Measurements from ENCODE around the gene ZP1.

Gene ZP1

GRCh38 chr11:60847281-60847680 lies 20.1 kb upstream of the ZP1 start:
- no peaks in the 10 kb centered on the region for H3K9me3 ChIP-seq (ENCODE audit: insufficient read depth, low read depth, low read length)
- peaks cover 20% of the 10 kb centered on the region; the same call in 1 of the 2 replicates for H3K36me3 ChIP-seq (ENCODE audit: insufficient read depth, low read length)
- peak overlapping the region; percentile 54 for H3K9ac ChIP-seq (ENCODE audit: low read depth, low read length, poor library complexity, severe bottlenecking)
- no peak overlapping the region for H3K4me3 ChIP-seq (ENCODE audit: low read length, poor library complexity, severe bottlenecking)
- peak overlapping the region; percentile 67 for H3K4me2 ChIP-seq (ENCODE audit: low read depth, low read length, poor library complexity, severe bottlenecking)
- no peaks in the 10 kb centered on the region for H3K9me2 ChIP-seq (replicated peaks; ENCODE audit: low read depth, low read length)
- H3K79me2 ChIP-seq (ENCODE audit: insufficient read depth, low read length), result peaks cover 78% of the 10 kb centered on the region
- H3K27me3 ChIP-seq (ENCODE audit: insufficient read depth, low read length, poor library complexity, severe bottlenecking), result no peaks in the 10 kb centered on the region
- no peak for TF ChIP-seq CTCF (conservative IDR thresholded peaks at IDR 0.05; ENCODE audit: low read length)
- TF ChIP-seq EZH2phosphoT487 (IDR thresholded peaks at IDR 0.05; ENCODE audit: borderline replicate concordance), result no peak
- no peaks in the 10 kb centered on the region for H3F3A ChIP-seq (ENCODE audit: low read depth)
- peaks cover 64% of the 10 kb centered on the region for H3K4me1 ChIP-seq (ENCODE audit: insufficient read depth, low read length, poor library complexity, severe bottlenecking)
- no peak overlapping the region for H2AFZ ChIP-seq (ENCODE audit: low read length)
- H4K20me1 ChIP-seq (ENCODE audit: insufficient read depth, low read length, poor library complexity, severe bottlenecking), result no peaks in the 10 kb centered on the region

- Histone ChIP-seq H4K20me1 (ENCODE audit: insufficient read depth, low read length, poor library complexity, severe bottlenecking) (no peaks in the 10 kb centered on the region), H3K27me3 (ENCODE audit: insufficient read depth, low read length, poor library complexity, severe bottlenecking) (no peaks in the 10 kb centered on the region), H3K9ac (ENCODE audit: low read depth, low read length, poor library complexity, severe bottlenecking) (peak overlapping the region; percentile 54), H3K9me2 (replicated peaks; ENCODE audit: low read depth, low read length) (no peaks in the 10 kb centered on the region), H3K4me2 (ENCODE audit: low read depth, low read length, poor library complexity, severe bottlenecking) (peak overlapping the region; percentile 67), H3F3A (ENCODE audit: low read depth) (no peaks in the 10 kb centered on the region), H3K36me3 (ENCODE audit: insufficient read depth, low read length) (peaks cover 20% of the 10 kb centered on the region; the same call in 1 of the 2 replicates), H3K9me3 (ENCODE audit: insufficient read depth, low read depth, low read length) (no peaks in the 10 kb centered on the region), H3K79me2 (ENCODE audit: insufficient read depth, low read length) (peaks cover 78% of the 10 kb centered on the region), H3K4me3 (ENCODE audit: low read length, poor library complexity, severe bottlenecking) (no peak overlapping the region), H2AFZ (ENCODE audit: low read length) (no peak overlapping the region), H3K4me1 (ENCODE audit: insufficient read depth, low read length, poor library complexity, severe bottlenecking) (peaks cover 62% of the 10 kb centered on the region)
- TF ChIP-seq CTCF (conservative IDR thresholded peaks at IDR 0.05; ENCODE audit: low read length) (no peak), EZH2phosphoT487 (IDR thresholded peaks at IDR 0.05; ENCODE audit: borderline replicate concordance) (no peak)
Observed at GRCh38 chr11:60847896-60848295, 19.4 kb upstream of the ZP1 start.

- H4K20me1 ChIP-seq (ENCODE audit: insufficient read depth, low read length, poor library complexity, severe bottlenecking), result no peaks in the 10 kb centered on the region
- no peaks in the 10 kb centered on the region for H3K9me2 ChIP-seq (replicated peaks; ENCODE audit: low read depth, low read length)
- H3K36me3 ChIP-seq (ENCODE audit: insufficient read depth, low read length), result peaks cover 20% of the 10 kb centered on the region; the same call in 1 of the 2 replicates
- no peaks in the 10 kb centered on the region for H3K27me3 ChIP-seq (ENCODE audit: insufficient read depth, low read length, poor library complexity, severe bottlenecking)
- peaks cover 59% of the 10 kb centered on the region for H3K4me1 ChIP-seq (ENCODE audit: insufficient read depth, low read length, poor library complexity, severe bottlenecking)
- peak overlapping the region; percentile 64 for H3K4me3 ChIP-seq (ENCODE audit: low read length, poor library complexity, severe bottlenecking)
- H3K9ac ChIP-seq (ENCODE audit: low read depth, low read length, poor library complexity, severe bottlenecking), result peak overlapping the region; percentile 54
- H3K9me3 ChIP-seq (ENCODE audit: insufficient read depth, low read depth, low read length), result no peaks in the 10 kb centered on the region
- no peak overlapping the region for H2AFZ ChIP-seq (ENCODE audit: low read length)
- peak overlapping the region; percentile 67 for H3K4me2 ChIP-seq (ENCODE audit: low read depth, low read length, poor library complexity, severe bottlenecking)
- no peaks in the 10 kb centered on the region for H3F3A ChIP-seq (ENCODE audit: low read depth)
- TF ChIP-seq EZH2phosphoT487 (IDR thresholded peaks at IDR 0.05; ENCODE audit: borderline replicate concordance) (no peak), CTCF (conservative IDR thresholded peaks at IDR 0.05; ENCODE audit: low read length) (no peak)
- peaks cover 78% of the 10 kb centered on the region for H3K79me2 ChIP-seq (ENCODE audit: insufficient read depth, low read length)
Observed at GRCh38 chr11:60848714-60849151, 18.6 kb upstream of the ZP1 start.
